ENCODE results near the gene SLC39A12. TPM values are rescaled to one million over a fixed set of nuclear protein-coding genes. Genes with fewer than 3 reads are reported as not detected.

The SLC39A12 gene
- total and polyA plus RNA-seq, 2 of the 13 experiments (the other 11 are each of a cell fraction or from before 2014, with no cell fraction given) = not detected

GRCh38 chr10:18066947-18067346 is 115.2 kb downstream of the SLC39A12 start (continued):
- no peak for TF ChIP-seq ZNF512B (CRISPR knock-in tag; IDR thresholded peaks at IDR 0.05; ENCODE audit: borderline replicate concordance)
- TF ChIP-seq ZNF275 (CRISPR knock-in tag; IDR thresholded peaks at IDR 0.05; ENCODE audit: borderline replicate concordance) = no peak
- TF ChIP-seq ZNF564 (CRISPR knock-in tag; IDR thresholded peaks at IDR 0.05) = no peak
- no peak for TF ChIP-seq HMGA1 (CRISPR knock-in tag; conservative IDR thresholded peaks at IDR 0.05)
- TF ChIP-seq REPIN1 (CRISPR knock-in tag; IDR thresholded peaks at IDR 0.05; ENCODE audit: borderline replicate concordance, low read depth) = no peak
- no peak for TF ChIP-seq ZNF235 (CRISPR knock-in tag; IDR thresholded peaks at IDR 0.05; ENCODE audit: borderline replicate concordance)
- TF ChIP-seq LCORL (IDR thresholded peaks at IDR 0.05) = no peak
- no peak for TF ChIP-seq LCORL (CRISPR knock-in tag; IDR thresholded peaks at IDR 0.05)
- TF ChIP-seq GLMP (CRISPR knock-in tag; IDR thresholded peaks at IDR 0.05; ENCODE audit: borderline replicate concordance) = no peak

All from HepG2 (cell line).